T-helper 2 cell (primary cell): ENCODE data around the gene ATP5MC3.

Source experiments
- DNase-seq, 5 experiments: peaks; one replicate each; pipeline versions ENCODE4 v3.0.0 to v3.0.0-alpha.2; 2012 to 2022
- total RNA-seq, 2 donors: gene quantifications; one replicate each; lab custom pipeline; 2026; lab: John Stamatoyannopoulos, UW

ATP5MC3 gene
- 38.3 to 38.7 reads per million in 2 donors for total RNA-seq

DNA sequence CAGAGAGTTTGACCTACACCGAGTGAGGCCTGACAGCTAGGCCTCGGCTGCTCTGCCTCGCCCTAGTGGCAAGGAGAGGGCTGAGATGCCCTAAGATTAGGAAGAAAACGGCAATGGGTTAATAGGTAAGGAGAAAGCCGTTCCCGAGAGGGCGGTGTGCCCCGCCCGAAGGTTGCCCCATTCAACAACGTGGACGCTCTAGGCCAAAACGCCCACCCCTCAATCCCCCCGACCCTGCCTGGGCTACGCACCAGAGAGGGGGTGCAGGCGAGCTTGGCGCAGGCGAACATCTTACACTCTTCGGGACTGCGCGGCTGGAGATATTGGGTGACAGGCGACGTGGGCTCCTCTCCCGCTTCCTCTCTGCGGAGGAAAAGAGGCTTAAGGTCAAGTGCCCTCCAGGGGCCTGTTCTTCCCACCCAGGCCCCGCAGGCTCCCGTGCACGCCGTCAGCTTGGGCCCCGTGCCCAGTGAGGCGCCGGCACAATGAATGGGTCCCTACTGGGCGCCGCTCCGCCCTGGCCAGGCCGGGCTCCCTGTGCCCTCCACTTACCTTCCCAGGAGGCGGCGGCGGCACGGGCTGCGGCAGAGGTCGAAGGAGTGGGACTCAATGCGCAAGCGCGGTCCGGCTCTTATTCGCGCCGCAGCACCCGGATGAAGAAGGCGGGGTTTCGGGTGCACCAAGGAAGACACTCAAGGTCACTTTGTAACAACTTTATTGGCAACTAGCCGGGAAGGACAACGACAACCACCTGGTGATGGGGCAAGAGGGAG is at the start of gene ATP5MC3:
Gene ATP5MC3, minus strand, starts transcription at position 607 of the 773 bp plus-strand sequence. Its CDS starts 317 bp downstream, at position 290.
- peak; percentile 73 to 98 (median 84) for DNase-seq

DNA sequence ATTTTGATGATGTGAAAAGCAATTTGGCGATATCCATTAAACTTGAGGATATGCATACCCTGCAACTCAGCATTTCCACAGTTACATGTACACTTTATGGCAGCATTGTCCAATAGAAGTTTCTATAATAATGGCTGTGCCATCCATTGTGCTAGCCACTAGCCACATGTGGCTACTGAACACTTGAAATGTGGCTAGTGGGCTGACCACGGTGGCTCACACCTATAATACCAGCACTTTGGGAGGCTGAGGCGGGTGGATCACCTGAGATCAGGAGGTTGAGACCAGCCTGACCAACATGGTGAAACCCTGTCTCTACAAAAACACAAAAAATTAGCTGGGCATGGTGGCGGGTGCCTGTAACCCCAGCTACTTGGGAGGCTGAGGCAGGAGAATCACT is 47.1 kb upstream of the ATP5MC3 start:
- peak in 1 of 5 experiments; percentile 24 for DNase-seq

DNA sequence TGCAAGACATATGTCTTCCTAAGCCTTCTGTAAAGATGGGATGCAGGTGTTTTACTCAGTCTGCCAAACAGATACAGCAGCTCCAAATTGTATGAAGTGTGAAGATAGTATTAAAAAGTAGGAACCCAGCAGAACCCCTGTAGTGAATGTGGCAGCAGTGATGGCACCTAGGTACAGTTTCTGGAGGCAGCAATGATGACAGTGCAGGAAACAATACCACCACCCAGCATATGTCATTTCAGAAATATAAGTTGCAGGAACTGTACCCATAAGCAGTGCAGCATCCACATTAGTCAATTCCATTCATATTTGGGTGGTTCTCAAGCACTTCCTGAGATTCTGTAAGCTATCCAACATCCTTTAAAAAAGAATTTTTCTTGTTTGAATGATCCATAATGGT is 46.7 kb upstream of the ATP5MC3 start:
- DNase-seq: peak in 1 of 5 experiments; percentile 68

DNA sequence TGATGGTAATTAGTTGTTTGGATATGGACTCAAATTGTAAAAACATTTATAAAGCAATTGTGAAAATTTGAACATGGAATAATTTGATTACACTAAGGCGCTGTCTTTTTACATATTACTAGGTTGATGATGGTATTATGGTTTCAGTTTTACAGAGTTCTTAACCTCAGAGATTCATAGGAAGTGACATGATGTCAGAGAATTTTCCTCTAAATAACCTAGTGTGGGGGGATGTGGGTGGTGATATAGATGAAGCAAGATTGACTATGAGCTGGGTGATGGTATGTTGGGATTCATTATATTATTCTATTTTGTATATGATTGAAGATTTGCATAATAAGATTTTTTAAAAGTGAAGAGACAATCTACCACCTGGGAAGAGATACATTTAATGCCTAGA is 45.9 kb upstream of the ATP5MC3 start:
- DNase-seq: peak in 1 of 5 experiments; percentile 90

DNA sequence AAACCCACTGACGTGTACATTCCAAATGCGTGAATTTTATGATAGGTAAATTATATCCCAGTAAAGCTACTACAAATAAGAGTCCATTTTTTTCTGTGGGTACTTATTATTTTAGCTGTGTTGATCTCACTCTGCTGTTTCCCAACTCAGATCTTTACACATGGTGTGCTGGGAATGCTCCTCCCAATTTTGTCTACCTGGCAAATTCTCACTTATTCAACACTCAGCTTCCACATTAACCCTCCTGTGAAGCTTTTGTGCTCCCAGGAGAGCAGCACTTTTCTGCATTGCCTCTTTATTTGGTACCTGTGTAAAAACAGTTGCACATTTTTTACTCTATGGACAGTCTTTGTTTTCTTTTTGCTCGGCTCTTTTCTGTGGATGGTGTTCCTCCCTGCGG is 38.6 kb upstream of the ATP5MC3 start:
- DNase-seq: no peak

DNA sequence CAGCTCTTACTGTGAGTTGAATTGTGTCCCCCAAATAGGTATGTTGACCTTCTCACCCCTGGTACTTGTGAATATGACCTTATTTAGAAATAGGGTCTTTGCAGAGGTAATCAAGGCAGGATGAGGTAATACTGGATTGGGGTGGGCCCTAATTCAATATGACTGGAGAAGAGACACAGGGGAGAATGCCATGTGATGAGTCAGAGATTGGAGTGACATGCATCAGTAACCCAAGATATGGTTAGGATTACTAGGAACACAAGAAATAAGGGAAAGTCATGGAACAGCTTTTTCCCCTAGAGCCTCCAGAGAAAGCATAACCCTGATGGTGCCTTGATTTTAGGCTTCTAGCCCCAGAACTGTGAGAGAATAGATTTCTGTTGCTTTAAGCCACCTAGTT is 37.0 kb upstream of the ATP5MC3 start:
- no peak for DNase-seq

DNA sequence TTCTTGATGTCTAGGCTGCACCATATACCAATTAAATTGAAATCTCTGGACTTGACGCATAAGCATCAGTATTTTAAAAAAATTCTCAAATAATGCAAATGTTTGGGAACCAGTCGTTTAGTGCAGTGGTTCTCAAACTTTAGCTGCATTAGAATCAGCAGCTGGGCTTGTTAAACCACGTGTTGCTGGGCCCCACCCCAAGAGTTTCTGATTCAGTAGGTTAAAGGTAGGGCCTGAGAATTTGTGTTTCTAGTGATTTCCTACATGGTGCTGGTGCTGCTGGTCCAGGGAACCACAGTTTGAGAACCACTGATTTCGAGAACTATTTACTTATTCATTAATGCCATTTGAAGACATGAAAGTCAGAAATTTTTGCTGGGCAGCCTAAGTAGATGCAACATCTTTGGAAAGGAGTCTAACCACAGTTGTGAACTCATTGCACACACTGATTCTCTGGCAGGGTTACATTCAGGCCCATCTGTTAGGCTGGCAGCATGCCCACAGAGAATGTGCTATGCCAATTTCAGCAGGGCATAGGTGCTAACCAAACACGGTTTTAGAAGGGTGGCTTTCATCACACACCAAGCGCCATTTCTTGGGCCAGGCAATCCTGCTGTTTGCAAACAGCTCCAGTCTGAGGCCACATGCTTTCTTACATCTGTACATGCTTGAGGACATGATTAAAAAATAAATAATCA is 26.4 kb upstream of the ATP5MC3 start:
- DNase-seq: peak in 1 of 5 experiments; percentile 70

DNA sequence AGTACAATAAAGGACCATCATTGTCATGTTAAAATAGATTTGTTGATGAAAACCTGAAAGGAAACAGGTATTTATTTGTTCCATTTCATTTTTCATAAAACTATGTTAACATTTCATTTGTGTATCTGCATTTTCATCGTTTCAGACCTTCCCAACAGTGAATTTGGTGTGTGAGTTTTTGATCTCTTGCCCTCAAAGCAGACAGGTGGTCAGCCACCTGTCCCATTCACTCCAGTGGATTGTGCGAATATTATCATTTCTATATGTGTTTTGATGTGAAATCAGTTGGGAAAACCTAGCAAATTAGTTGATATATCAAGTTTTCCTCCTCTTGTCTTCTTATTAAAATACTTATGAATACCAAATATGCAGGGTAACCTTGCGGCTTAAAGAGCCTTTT is 25.4 kb upstream of the ATP5MC3 start:
- DNase-seq: no peak

DNA sequence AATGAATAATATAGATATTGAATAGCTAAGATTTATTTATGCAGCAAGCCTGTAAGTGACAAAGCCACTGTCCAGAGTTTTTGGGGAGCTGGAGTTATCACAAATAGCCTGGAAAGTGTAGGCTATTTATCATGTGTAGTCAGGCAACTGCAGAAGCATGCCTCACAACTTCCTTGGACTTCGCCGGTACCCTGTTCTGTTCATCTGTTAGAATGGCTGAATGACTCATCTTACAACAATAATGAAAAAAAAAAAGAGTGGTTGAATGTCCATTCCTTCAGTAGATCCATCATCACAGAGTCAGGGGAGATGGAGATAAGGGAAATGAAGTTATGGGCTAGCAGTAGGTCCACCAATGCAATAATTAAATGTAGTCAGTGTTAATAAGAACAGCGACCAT is 24.0 kb upstream of the ATP5MC3 start:
- no peak for DNase-seq

DNA sequence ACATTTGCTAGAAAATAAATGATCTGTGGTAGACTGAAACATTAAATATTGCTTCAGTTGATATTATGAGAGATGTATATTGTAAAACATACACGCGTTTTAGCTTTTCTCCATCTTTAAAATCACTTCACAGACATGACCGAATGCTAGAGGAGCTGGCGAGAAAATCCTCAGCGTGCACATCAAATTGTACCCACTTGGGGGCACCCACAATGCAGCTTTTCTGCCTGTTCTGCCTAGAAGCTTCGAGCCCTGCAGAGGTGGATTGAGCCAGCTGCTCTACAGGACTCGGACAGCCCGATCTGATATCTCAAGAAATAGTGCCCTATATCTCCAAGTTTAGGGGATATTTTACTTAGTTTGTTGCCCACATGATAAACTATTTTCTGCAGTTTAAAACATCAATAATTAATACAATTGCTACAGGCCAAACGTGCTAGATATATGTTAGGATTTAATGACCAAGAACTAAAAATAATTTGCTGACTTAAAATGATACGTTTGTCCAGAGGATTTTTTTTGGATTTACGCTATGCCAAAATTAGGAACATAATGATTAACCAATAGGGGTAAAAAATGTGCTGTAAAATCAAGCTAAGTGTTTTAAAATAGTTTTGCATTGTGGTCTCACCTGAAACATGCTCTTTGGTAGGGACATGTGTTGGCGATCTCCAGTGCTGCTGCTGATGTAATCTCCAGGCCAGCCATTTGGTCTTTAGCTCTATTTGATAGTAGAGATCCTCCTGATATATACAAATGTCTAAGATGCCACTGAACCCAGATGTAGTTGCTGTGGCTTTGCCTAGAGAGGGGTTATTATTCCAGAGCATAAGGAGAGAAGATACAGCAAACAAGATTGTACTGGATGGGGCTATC is 22.3 kb upstream of the ATP5MC3 start:
- peak in 2 of 5 experiments; percentile 8 to 79 for DNase-seq

DNA sequence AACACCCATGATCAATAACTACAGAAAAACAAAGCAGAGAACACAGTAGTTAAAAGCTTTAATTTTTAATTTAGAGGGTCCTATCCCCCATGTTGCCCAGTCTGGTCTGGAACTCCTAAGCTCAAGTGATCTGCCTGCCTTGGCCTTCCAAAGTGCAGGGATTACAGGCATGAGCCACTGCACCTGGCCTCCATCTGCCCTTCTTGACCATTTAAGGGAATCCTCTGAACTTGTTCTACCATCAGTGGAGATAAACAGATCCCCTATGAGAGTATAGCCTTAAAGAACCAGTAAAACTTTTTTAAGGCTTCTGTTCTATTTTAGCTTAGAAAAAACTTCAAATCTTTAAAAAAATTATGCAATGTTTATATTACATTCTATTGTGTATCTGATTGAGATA is 13.5 kb upstream of the ATP5MC3 start:
- no peak for DNase-seq

DNA sequence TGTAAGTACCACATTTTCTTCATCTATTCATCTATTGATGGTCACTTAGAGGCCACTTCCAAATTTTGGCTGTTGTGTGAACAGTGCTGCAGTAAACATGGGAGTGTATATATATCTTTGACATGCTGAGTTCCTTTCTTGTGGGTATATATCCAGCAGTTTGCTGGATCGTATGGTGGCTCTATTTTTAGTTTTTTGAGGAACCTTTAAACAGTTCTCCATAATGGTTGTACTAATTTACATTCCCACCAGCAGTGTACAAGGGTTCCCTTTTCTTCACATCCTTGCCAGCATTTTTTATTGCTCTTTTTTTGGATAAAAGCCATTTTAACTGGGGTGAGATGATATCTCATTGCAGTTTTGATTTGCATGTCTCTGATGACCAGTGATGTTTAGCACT is 7.3 kb upstream of the ATP5MC3 start:
- no peak for DNase-seq

DNA sequence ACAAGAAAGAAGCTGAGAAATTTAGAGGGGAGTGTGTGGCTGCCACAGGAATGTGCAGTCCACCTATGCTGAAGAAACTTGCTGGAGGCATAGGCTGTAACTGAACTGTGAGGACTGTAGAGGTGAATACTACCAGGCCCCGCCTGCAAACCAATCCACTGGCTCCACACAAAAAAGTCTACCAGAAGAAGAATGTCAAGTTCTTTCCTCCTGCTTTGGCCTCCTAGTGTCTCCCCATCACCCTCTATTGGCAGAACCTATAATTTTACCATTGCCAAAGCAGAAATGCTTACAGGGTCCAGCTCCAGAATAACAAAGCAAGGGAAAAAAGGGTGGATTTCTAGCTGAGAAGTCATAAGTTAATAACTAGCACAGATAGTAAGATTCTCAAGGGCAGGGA is 5.9 kb upstream of the ATP5MC3 start:
- peak in 1 of 5 experiments; percentile 61 for DNase-seq

DNA sequence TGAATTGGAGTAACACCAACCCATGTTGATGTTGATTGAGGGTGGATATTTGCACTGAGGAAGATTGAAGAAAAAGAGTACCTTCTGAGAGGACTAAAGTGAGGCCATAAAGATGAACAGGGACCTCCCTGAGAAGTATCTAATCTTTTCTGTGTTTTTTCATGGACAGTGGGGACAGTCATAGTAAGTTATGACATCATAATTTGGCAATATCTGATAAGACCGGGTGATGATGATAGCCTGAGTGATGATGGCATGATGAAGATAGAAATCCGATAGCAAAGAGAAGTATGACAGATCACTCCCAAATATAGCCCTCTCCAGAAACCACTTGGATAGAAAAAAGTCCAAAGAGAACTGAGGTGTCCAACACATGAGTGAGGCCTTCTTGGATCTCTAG is 2.2 kb upstream of the ATP5MC3 start:
- DNase-seq: no peak

DNA sequence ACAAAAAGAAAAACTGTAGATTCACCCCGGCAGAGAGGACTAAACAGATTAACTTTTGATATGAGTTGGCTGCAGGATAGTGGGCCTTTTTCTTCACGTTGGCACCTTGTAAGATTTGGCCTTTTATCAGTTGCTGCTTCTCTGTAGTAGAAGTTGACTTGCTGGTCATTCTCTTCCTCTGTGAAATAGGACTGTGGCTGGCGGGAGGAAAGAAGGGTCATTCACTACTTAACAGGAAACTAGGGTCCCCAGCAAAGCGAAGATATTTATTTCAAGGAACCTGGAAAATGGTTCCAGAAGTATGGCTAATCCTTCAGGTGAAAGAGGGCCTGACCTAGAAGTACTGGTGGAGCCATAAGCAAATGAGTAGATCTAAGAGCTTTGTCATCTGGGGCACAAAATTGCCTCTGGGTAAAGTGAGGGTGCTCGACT is 383 bp upstream of the ATP5MC3 start:
- no peak for DNase-seq

DNA sequence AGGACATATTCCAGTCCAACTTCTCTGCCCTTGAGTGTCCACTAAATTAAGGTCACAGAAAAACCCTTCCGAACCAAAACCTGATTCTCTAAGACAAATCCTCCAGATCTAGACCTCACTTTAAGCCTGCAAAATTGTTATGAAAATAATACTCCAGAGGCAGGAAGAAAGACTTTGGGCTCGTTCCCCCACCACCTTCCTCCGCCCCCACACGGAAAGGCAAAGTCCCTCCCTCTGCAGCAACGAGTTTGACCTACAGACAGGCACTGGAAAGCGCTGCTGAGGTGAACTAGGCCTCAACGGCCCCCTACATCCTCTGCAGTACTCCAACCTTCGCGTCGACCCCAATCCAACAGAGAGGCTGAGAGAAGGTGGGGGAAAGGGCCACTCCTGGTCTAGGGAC is 808 bp downstream of the ATP5MC3 start:
- DNase-seq: peak in 4 of 5 experiments; percentile 24 to 78 (median 30)

DNA sequence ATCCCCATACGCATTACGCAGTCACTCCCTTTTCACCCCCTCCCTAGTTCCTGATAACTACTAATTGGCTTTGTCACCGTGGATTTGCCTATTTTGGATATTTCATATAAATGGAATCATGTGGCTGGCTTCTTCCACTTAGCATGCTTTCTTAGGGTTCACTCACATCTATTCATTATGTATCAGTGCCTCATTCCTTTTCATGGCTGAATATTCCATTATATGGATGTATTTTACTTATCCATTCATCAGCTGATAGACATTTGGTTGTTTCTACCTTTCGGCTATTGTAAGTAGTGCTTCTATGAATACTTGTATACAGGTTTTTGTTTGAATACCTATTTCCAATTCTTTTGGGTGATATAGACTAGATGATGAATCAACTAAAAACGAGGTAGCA is 4.9 kb downstream of the ATP5MC3 start:
- no peak for DNase-seq

DNA sequence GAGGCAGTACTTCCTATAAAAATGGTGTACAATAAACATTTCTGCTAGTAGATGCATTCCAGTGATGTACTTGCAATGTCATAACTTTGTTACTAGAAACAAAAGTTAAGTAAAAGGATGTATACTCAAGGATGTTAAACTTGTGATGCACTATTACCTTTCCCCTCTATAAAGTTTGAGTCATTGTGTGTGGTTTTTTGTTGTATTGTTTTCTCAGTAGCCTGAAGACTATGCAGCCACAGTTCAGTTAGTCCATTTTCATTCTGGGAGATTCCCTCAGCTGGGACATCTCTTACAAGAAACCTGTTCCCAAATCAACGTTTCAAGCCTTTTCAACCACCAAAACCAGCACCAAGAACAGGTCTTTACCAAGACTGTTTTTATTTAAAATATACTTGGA is 5.6 kb downstream of the ATP5MC3 start:
- no peak for DNase-seq

DNA sequence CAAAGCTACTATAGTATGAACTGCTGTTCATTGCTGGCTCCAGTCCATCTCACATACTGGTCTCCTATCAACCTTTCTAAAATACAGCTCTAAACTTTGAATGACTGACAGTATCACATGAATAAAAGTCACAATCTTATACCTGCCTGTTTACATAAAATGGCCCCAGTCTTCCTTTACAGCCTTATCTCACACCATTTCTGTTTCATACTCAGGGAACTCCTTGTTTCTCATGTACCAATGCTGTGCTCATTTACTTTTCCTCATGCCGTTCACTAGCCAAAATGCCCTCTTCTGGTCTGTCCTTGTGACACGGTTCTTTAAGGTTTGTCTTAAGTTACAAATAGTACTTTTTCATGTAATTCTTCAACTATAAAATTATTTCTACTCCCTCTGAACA is 6.2 kb downstream of the ATP5MC3 start:
- DNase-seq: no peak

DNA sequence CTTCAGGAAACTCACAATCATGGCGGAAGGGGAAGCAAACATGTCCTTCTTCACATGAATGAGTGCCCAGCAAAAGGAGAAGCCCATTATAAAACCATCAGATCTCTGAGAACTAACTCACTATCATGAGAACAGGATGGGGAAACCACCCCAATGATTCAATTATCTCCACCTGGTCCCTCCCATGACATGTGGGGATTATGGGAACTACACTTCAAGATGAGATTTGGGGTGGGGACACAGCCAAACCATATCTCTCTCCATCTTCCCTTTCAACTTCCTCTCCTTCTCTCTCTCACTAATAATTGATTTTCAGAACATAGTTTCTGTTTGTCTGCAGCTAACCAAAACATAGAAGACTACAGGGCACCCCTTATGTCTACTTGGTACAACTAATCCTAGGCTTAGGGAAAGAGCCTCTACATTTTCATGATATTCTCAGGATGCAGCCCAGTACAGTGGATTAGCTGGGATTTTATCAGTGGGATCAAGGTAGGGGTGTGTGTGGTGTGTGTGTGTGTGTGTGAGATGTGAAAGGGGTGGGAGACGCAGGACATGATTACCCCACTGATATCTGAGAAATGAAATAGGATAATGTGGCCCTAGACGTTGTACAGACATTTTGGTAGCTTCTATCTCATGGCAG is 10.7 kb downstream of the ATP5MC3 start:
- peak in 1 of 5 experiments; percentile 40 for DNase-seq

DNA sequence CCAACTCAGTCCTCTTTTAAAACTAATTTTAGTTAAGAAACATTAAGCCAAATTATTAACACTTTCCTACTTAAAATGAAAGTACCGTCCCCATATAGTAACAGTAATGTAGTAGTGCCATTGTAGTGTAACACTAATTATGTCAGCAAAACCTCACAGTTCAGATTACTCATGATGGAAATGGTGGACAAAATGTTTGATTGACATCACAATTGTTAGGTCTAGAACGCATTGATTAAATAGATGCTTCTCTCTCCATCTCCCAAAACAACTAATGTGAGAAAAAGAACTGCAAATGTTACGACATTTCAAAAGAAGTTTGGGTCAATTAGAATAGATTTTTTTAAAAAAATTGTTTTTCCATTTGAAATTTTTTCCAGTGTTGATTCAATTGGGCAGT is 12.3 kb downstream of the ATP5MC3 start:
- peak in 1 of 5 experiments; percentile 46 for DNase-seq

DNA sequence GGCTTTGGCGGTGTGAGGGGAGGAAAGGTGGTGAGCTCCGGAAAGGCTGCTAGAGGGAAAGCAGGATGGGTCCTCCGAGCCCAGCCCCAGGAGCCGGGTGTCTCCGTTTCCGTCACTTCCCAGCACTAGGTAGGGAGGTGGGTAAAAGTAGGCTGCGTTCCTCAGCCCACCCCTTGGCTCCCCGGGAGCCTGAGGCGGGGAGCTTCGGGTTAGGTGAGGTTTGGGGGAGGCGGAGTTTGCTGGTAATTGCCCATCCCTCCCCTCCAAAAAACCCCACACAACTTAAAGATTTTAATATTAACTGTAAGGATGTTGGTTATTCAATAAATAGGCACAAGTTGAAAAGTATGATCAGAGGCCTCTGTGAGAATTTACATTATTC is 13.0 kb downstream of the ATP5MC3 start:
- DNase-seq: no peak
